NCI-H2081 (cell line): ENCODE results near the gene CSRNP3.
"Not testable (repeated sequence)": the region's sequence is repeated elsewhere in the genome, so short reads cannot be mapped to it uniquely, and the experiment has no call there.

Source experiments
- DNase-seq, 2 experiments: peaks; one replicate each; lab custom pipeline; 2025; lab: John Stamatoyannopoulos, UW

CSRNP3 gene

DNA sequence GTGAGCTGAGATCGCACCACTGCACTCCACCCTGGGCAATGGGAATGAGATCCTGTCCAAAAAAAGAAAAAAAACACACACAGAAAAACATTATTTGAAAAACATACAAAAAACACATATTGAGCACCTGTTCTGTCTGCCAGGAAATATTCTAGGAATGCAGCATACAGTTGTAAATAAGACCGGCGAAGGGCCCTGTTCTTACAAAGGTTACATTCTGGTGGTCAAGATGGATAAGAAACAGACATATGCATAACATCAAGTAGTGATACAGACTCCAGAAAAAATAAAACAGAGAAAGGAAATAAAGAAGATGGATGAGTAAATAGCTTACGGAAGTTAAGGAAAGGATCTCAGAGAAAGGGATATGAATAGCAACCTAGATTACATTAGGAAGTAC is 164.8 kb downstream of the CSRNP3 start:
- no peak for DNase-seq

DNA sequence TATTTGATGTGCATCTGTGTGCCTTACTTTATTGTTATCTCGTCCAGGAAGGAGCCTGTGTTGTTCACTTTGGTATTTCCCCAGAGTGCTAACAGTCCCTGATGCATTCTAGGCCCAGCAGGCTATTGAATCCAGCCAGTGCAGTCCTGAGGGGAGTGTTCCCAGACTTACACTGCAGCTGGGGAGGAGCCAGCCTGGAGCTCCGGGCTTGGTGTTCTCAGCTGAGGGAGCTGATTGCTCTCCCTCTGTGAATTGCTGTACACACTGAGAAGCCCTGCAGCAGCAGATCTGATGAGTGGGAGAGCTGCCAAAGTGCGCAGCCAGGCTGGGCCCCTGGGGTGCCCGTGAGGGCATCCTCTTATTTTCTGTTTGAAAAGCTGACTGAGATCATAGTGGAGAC is 165.4 kb downstream of the CSRNP3 start:
- peak; percentile 89 to 96 for DNase-seq

GRCh38 chr2:165635532-165635931 is 166.0 kb downstream of the CSRNP3 start:
- DNase-seq, result no peak

DNA sequence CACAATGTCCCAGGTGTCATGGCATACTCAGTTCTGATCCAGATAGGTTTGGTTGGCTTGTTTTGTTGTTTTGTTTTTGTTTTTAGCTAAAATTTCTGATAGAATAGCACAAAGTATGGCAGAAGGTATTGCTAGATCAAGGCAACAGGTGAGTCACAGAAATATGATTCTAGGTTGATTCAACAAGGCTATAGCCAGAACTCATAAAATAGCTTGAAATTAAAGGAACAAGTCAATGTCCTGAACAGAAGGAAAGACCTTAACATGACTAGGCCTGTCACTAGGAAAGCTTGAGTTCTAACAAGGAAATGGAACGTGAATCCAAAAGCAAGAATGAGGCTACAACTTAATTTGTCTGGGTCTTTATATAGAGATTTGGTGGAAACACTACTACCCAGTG is 167.5 kb downstream of the CSRNP3 start:
- no peak for DNase-seq

GRCh38 chr2:165637396-165637795 is 167.9 kb downstream of the CSRNP3 start:
- no peak for DNase-seq

GRCh38 chr2:165639504-165639903 is 170.0 kb downstream of the CSRNP3 start:
- DNase-seq, result no peak

- DNase-seq, result no peak
Measured at GRCh38 chr2:165640247-165640929, 170.9 kb downstream of the CSRNP3 start.

DNA sequence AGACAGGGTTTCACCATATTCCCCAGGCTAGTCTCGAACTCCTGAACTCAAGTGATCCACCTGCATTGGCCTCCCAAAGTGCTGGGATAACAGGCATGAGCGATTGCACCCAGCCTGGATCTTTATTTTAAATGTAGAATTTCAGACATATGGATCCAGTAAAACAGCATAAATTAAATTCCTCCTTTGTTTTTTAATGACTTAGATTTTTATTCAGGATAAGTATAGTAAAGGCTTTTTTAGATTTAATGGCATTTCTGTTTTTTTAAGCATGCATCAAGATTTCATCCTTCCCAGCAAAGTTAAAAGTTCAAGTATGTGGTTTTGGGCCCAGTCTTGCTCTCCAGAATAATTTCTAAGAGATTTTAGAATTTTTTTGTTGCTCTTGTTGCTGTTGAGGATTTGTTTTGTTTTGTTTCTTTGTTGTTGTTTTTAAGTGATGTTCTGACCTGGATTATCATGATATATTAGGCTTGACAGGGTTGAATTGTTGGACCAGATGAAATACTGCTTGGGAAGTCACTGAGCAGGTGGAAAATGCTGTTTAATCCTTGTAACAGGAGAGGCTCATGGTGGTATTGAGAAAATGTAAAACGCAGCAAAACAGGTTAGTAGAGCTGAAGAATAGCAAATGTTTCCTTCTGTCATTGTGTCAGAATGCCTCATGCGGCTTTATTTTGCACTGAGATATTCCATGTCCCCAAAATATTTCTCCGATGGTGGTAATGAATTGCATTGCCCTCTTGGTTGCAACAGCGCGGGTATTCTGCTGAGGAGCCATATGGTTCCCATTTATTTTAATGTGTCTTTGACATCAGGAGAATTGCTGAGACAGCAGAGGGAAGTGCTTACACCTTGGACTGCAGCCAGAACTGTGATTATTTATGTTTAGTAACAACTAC is 176.7 kb downstream of the CSRNP3 start:
- DNase-seq, result peak; percentile 30 to 55

DNA sequence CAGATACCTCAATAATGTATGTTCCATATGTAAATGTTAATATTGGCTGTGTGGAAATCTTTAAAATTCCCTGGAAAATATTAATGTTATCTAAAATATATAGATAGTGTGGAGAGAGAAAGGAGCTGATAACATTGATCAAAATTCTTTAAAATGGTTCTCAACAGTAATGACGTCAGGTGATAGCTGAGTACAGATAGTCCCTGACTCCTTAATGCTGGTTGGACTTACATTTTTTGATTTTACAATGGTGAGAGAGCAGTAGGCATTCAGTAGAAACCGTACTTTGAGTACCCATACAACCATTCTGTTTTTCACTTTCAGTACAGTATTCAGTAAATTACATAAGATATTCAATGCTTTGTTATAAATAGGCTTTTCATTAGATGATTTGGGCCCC is 177.9 kb downstream of the CSRNP3 start:
- DNase-seq, result no peak

DNA sequence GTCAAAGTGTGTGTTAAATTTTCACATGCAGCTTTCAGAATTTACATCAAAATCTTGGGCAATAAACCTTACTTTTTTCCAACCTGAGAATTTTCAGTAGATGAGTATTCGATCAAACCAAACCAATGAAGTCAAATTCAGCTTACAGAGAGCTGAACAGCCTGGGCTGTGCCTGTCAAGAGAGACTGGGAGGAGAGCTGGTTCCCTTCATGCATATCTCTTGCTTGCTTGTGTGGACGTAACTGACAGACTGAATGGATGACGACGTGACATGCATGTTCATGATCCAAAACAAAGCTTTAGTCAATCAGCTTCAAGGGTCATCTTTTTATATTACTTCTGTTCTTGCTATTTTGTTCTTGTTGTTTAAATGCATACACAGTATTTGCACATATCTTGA is 179.3 kb downstream of the CSRNP3 start:
- DNase-seq, result peak in 1 of 2 experiments; percentile 7

DNA sequence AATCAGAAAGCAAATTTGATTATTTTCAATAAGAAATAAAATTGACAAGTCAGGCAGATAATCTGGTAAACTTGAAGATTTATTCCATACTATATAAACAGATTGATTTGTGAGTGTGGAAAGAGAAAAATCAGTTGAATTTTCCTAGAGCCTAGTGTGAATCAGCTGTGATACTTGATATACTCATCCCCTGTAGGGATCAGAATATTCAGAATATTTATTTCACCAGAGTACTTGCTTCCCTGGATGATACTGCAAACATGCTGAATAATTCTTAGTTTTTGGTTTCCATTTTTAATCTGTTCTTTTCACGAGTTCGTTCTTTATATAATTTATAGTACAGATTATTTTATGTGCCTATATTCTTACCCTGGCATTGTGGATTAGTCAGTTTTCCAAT is 181.7 kb downstream of the CSRNP3 start:
- DNase-seq, result no peak

DNA sequence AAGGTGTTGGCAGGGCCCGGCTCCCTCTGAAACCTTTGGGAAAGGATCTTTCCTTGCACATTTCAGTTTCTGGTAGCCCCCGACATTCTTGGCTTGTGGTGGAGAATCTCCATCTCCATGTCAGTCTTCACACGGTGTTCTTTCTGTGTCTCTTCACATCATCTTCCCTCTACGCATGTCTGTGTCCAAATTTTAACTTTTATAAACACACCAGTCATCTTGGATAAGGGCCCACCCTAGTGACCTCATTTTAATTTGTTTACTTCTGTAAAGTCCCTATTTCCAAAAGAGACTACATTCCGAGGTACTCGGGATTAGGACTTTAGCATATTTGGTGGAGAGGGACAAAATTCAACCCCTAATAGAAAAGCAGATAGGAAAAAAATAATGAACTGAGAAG is 186.2 kb downstream of the CSRNP3 start:
- DNase-seq, result no peak

GRCh38 chr2:165660361-165660760 is 190.9 kb downstream of the CSRNP3 start:
- DNase-seq, result no peak

- no peak for DNase-seq
Measured at GRCh38 chr2:165662720-165663119, 193.2 kb downstream of the CSRNP3 start.

- DNase-seq, result no peak
Measured at GRCh38 chr2:165665614-165666013, 196.1 kb downstream of the CSRNP3 start.

- not testable (repeated sequence) for DNase-seq
Measured at GRCh38 chr2:165666073-165666472, 196.6 kb downstream of the CSRNP3 start.

- DNase-seq, result no peak
Measured at GRCh38 chr2:165666605-165667004, 197.1 kb downstream of the CSRNP3 start.

DNA sequence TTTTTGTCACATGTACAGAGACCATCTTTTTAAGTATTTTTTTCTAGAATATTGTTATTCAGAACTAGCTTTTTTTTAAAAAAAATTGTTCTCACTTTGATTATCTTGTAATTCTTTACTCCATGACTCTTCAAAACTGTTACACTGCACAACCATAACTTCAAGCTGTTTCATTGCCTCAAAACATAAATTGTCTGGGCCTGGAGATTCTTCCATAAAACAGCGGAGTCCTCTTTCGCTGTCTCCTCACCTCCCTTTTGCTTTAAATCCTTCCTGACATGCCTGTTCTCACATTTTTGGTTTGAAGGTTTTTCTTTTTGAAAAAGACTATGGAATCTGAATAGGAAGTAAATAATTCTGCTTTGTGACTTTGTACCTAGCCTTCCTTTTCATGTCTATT is 197.9 kb downstream of the CSRNP3 start:
- DNase-seq, result no peak

DNA sequence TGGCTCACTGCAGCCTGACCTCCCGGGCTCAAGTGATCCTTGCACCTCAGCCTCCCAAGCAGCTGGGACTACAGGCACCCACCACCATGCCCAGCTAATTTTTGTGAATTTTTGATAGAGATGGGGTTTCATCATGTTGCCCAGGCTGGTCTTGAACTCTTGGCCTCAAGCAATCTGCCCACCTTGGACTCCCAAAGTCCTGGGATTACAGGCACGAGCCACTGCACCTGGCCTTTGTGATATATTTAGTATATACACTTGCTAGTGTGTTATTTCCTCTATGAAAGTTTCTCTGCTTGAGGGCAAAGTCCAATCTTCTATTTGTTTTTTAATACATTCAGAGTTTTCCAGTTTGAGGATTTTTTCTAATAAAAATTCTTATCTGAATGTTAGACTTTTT is 205.3 kb downstream of the CSRNP3 start:
- DNase-seq, result no peak

DNA sequence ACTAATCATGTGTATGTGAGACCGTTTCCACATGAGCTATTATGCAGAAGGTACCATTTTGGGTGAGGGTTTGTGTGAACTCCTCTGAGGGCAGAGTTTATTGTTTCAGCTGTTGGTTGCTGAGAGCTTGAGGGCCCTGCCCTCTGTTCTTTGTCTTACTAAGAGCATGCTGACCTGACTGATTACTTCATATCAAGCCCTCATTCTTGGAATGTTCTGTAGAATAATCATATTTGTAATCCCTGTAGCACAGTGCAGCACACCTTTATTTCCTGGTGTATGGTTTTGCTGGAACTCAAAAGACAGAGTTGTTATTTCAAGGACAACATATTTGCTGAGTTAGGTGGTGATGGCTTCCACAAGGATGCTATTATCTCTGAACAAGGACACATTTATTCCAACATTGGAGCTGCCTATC is 206.1 kb downstream of the CSRNP3 start:
- DNase-seq, result no peak

GRCh38 chr2:165678882-165679281 is 209.4 kb downstream of the CSRNP3 start:
- DNase-seq, result no peak

DNA sequence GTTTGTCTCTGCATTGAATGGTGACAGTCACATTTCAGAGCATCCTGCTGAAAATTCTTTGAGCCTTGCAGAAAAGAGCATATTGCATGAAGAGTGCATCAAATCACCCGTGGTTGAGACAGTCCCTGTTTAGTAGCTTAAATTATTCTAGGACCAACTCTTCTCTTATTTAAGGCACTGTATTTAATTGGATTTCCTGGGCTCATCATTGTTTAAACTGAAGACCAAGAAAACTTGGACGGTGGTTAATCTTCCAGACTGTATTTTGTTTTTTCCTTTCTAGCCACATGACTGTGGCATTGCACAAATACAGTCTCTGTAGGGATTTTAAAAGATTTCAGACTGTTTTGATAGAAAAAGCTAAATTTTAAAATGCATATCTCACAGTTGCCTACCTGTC is 210.1 kb downstream of the CSRNP3 start:
- no peak for DNase-seq

DNA sequence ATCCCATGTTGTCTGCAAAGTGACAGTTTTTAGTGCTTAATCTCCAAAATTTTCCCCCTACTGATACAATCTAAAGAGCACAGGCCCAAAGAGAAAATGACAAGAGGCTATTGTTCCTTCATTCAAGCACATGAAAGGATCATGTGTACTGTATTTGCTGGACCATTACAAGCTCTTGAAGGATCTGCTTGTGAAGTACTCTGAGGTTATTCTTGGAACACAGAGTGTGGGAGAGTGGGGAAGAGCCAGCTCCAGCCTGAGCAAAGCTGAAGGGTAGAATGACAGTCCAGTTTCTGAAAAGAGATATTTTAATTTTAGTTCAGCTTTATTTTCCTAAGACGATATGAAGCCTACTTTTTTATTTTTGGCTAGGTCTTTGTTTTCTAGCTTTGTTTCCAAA is 212.3 kb downstream of the CSRNP3 start:
- no peak for DNase-seq
